K562 (cell line): ENCODE results near the gene CCDC15.

ENCODE experiments used
- ETV6 ChIP-seq, 3 experiments: fragments of 150-350 bp in 1 of 3; sonication (generic) in 1 of 3; formaldehyde crosslinking in 1 of 3; IDR thresholded peaks; 2 replicates each; pipeline versions ENCODE4 v1.6.1 to v1.8.0; 2014 to 2022; ENCODE audit warnings: borderline replicate concordance in 2 of 3, low read depth in 2 of 3, antibody characterized with exemption in 1 of 3, low read length in 1 of 3, mild to moderate bottlenecking in 1 of 3, missing genetic modification reagents in 1 of 3
- EZH2 ChIP-seq: IDR thresholded peaks from 2 replicates; pipeline ENCODE4 v1.6.1; 2012; ENCODE audit warnings: low read depth, mild to moderate bottlenecking, inconsistent platforms, low read length, borderline replicate concordance
- HDAC1 ChIP-seq, 2 experiments: fragments of 450-650 bp; IDR thresholded peaks; 2 replicates each; pipeline ENCODE4 v1.6.1; 2016 to 2017; ENCODE audit warnings: inconsistent platforms in 1 of 2, mild to moderate bottlenecking in 1 of 2, moderate library complexity in 1 of 2
- LCOR ChIP-seq: sonication (generic); formaldehyde crosslinking; IDR thresholded peaks from 2 replicates; pipeline ENCODE4 v1.8.0; 2022; ENCODE audit warnings: mild to moderate bottlenecking, missing genetic modification reagents
- NR3C1 ChIP-seq: sonication (generic); formaldehyde crosslinking; IDR thresholded peaks from 2 replicates; pipeline ENCODE4 v1.8.1; 2022; ENCODE audit warnings: missing genetic modification reagents
- RFX5 ChIP-seq: IDR thresholded peaks from 2 replicates; pipeline ENCODE4 v1.6.1; 2011; ENCODE audit warnings: low read depth, mild to moderate bottlenecking, improper control_type of control experiment, low read length
- SMARCC2 ChIP-seq: fragments of 450-650 bp; IDR thresholded peaks from 2 replicates; pipeline ENCODE4 v1.6.1; 2017; ENCODE audit warnings: antibody characterized with exemption, moderate library complexity, mild to moderate bottlenecking, low read depth
- XRCC3 ChIP-seq: fragments of 450-650 bp; IDR thresholded peaks from 2 replicates; pipeline ENCODE4 v1.6.1; 2017; ENCODE audit warnings: mild to moderate bottlenecking, moderate library complexity
- ZFX ChIP-seq: sonication (generic); formaldehyde crosslinking; IDR thresholded peaks from 2 replicates; pipeline ENCODE4 v1.8.0; 2022; ENCODE audit warnings: mild to moderate bottlenecking, missing genetic modification reagents, moderate library complexity
- ZNF584 ChIP-seq: fragments of 200-800 bp; sonication (Bioruptor generic); IDR thresholded peaks from 2 replicates; pipeline ENCODE4 v1.6.1; 2016; ENCODE audit warnings: low read depth, mild to moderate bottlenecking, missing genetic modification characterization, missing compliant biosample characterization
- TF ChIP-seq, protein P1 (sequence below), 3 experiments: IDR thresholded peaks in 2 of 3; conservative IDR thresholded peaks in 1 of 3; 2 replicates each; pipeline ENCODE4 v1.5.1; 2011 to 2012; ENCODE audit warnings: low read length in 3 of 3, mild to moderate bottlenecking in 3 of 3, control low read depth in 2 of 3, improper control_type of control experiment in 1 of 3, inconsistent platforms in 1 of 3, low read depth in 1 of 3, mixed read lengths in 1 of 3, moderate library complexity in 1 of 3; ENCODE audit not compliant: insufficient read depth in 2 of 3

DNA sequence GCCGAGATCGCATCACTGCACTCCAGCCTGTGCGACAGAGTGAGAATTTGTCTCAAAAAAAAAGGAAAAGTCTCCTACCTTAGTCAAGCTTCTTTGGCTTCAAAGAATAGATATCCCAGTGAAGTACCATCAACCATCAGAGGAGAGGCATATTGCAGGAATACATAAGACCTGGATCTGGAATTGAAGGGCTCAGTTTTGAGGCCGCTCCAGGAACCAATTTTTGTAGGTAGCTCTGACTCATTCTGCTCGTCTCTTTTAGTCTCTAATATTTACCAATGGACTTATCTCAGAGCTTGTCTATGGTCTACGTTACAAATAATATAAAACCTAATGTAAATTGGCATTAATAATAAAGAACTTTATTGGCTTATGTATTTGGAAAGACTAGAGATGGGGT, 8.2 kb upstream of the CCDC15 start:
- TF ChIP-seq ETV6 (IDR thresholded peaks at IDR 0.05; ENCODE audit: borderline replicate concordance in 1 of 2, low read depth in 2 of 2, low read length in 1 of 2) = no peak
- TF ChIP-seq ETV6 (CRISPR knock-in tag; IDR thresholded peaks at IDR 0.05; ENCODE audit: borderline replicate concordance) = no peak
- no peak for TF ChIP-seq EZH2
- TF ChIP-seq, protein P1, sequence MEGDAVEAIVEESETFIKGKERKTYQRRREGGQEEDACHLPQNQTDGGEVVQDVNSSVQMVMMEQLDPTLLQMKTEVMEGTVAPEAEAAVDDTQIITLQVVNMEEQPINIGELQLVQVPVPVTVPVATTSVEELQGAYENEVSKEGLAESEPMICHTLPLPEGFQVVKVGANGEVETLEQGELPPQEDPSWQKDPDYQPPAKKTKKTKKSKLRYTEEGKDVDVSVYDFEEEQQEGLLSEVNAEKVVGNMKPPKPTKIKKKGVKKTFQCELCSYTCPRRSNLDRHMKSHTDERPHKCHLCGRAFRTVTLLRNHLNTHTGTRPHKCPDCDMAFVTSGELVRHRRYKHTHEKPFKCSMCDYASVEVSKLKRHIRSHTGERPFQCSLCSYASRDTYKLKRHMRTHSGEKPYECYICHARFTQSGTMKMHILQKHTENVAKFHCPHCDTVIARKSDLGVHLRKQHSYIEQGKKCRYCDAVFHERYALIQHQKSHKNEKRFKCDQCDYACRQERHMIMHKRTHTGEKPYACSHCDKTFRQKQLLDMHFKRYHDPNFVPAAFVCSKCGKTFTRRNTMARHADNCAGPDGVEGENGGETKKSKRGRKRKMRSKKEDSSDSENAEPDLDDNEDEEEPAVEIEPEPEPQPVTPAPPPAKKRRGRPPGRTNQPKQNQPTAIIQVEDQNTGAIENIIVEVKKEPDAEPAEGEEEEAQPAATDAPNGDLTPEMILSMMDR (IDR thresholded peaks at IDR 0.05 in 2 of 3, conservative IDR thresholded peaks at IDR 0.05 in 1 of 3; ENCODE audit: insufficient read depth in 2 of 3, low read depth in 1 of 3, low read length in 3 of 3) = no peak
- TF ChIP-seq HDAC1 (IDR thresholded peaks at IDR 0.05) = no peak
- TF ChIP-seq RFX5 = no peak
- TF ChIP-seq XRCC3 = no peak
- TF ChIP-seq LCOR (CRISPR knock-in tag) = no peak
- no peak for TF ChIP-seq ZFX (CRISPR knock-in tag)
- TF ChIP-seq SMARCC2 = no peak
- no peak for TF ChIP-seq NR3C1 (CRISPR knock-in tag)
- TF ChIP-seq ZNF584 (CRISPR knock-in tag) = no peak
